ENCODE results near the gene ATM. TPM values are rescaled to one million over a fixed set of nuclear protein-coding genes. Genes with fewer than 3 reads are reported as not detected.
A peak's percentile ranks its signal among the peaks of the same experiment; 100 is the strongest.
"Not testable (repeated sequence)": the region's sequence is repeated elsewhere in the genome, so short reads cannot be mapped to it uniquely, and the experiment has no call there.

The ATM gene
- total RNA-seq, 4 donors from 2014 or later: 28.3 to 73.1 (median 34.1) TPM

- no peaks in the 10 kb centered on the region for H3K4me1 ChIP-seq
- WGBS: 72% methylated on average over 1 of the region's 1 CpG
- intact Hi-C loops (cut with DNase I): no loop called here
- H3K9me3 ChIP-seq: no peaks in the 10 kb centered on the region
- H3K27me3 ChIP-seq: no peaks in the 10 kb centered on the region
- no peak for TF ChIP-seq EP300 (IDR thresholded peaks at IDR 0.05)
- no peak for TF ChIP-seq POLR2AphosphoS5 (IDR thresholded peaks at IDR 0.05)
- TF ChIP-seq CTCF (IDR thresholded peaks at IDR 0.05): no peak
- no peak overlapping the region for H3K4me3 ChIP-seq
- H3K36me3 ChIP-seq: no peaks in the 10 kb centered on the region
- no peak for DNase-seq (ENCODE audit: extremely low spot score)
- H3K27ac ChIP-seq (replicated peaks in 1 of 4): no peak overlapping the region
Observed at GRCh38 chr11:108405706-108406105, 182.8 kb downstream of the ATM start.

- H3K4me1 ChIP-seq: no peaks in the 10 kb centered on the region
- no peak overlapping the region for H3K4me3 ChIP-seq
- H3K27me3 ChIP-seq: no peaks in the 10 kb centered on the region
- peaks cover 0 to 10% (median 0%) of the 10 kb centered on the region in 4 donors for H3K9me3 ChIP-seq
- TF ChIP-seq CTCF (IDR thresholded peaks at IDR 0.05) (no peak), POLR2AphosphoS5 (IDR thresholded peaks at IDR 0.05) (no peak), EP300 (IDR thresholded peaks at IDR 0.05) (no peak), POLR2A (IDR thresholded peaks at IDR 0.05; ENCODE audit: low read depth) (no peak)
- intact Hi-C loops (cut with DNase I): no loop called here
- no peaks in the 10 kb centered on the region for H3K36me3 ChIP-seq
- H3K27ac ChIP-seq (replicated peaks in 1 of 4): no peak overlapping the region
- DNase-seq (ENCODE audit: extremely low spot score): no peak
Observed at GRCh38 chr11:108414958-108415357, 192.1 kb downstream of the ATM start.

GRCh38 chr11:108417551-108417950 lies 194.7 kb downstream of the ATM start:
- peak; percentile 21 to 37 (median 35) for TF ChIP-seq CTCF (IDR thresholded peaks at IDR 0.05)
- H3K4me3 ChIP-seq; H3K27me3 ChIP-seq; H3K9me3 ChIP-seq; intact Hi-C loops (cut with DNase I); H3K4me1 ChIP-seq; H3K27ac ChIP-seq (replicated peaks in 1 of 4); DNase-seq (ENCODE audit: extremely low spot score); H3K36me3 ChIP-seq: not testable (repeated sequence)
- 87% methylated on average over 2 of the region's 2 CpGs for WGBS

Small RNA genes within 50 kb of the gene (small RNA-seq; reads per million reads assigned to genes)
- gene RF00019: 0 reads per million in 3 donors

Other genes starting within 250 kb of the ATM start
- gene CUL5, start 214.2 kb upstream of the ATM start, total RNA-seq: 10 to 100 TPM; 23.4 to 28.1 (median 26.3) TPM
- 100 to 1,000 TPM in 3 of 4 donors, 10 to 100 TPM in 1; 89.6 to 191 (median 139) TPM for gene ACAT1, start 101.5 kb upstream of the ATM start, total RNA-seq
- 10 to 100 TPM; 10.4 to 13.7 (median 10.7) TPM for gene NPAT, start 429 bp upstream of the ATM start, total RNA-seq
- gene C11orf65, start 244.5 kb downstream of the ATM start, total RNA-seq: under 1 TPM in 3 of 4 donors, not detected in 1; 0.06 to 0.63 (median 0.33) TPM